Gastrocnemius medialis (tissue), 4 donors: ENCODE measurements around the gene MTG1. TPM values are rescaled to one million over a fixed set of nuclear protein-coding genes. Genes with fewer than 3 reads are reported as not detected.

Experiments used
- ATAC-seq, 2 donors: fragments of 150-250 bp; one replicate each; pipeline ENCODE4 v1.9.1; 2016
- DNase-seq, 2 donors: peaks; one replicate each; pipeline ENCODE4 v3.0.0-alpha.2; 2019
- H3K27ac ChIP-seq, 4 donors: fragments of 200-600 bp; sonication (generic); 1 replicate in 1 of 4; 2 replicates in 3 of 4; pipeline ENCODE4 v1.5.1; 2016 to 2018; ENCODE audit warnings: mild to moderate bottlenecking in 2 of 4, moderate library complexity in 1 of 4
- H3K27me3 ChIP-seq, 3 donors: fragments of 200-600 bp; sonication (generic) in 2 of 3; 1 replicate in 1 of 3; 2 replicates in 2 of 3; pipeline versions ENCODE4 v1.5.1 to v1.6.0; 2016 to 2019; ENCODE audit warnings: mild to moderate bottlenecking in 1 of 3, moderate library complexity in 1 of 3
- H3K36me3 ChIP-seq, 2 donors: fragments of 200-600 bp; sonication (generic) in 1 of 2; one replicate each; pipeline ENCODE4 v1.5.1; 2017 to 2018
- H3K4me1 ChIP-seq, 2 donors: fragments of 200-600 bp; sonication (generic) in 1 of 2; one replicate each; pipeline ENCODE4 v1.5.1; 2016 to 2017; ENCODE audit warnings: mild to moderate bottlenecking in 2 of 2
- H3K4me3 ChIP-seq, 4 donors: fragments of 200-600 bp; sonication (generic) in 3 of 4; 1 replicate in 1 of 4; 2 replicates in 3 of 4; pipeline ENCODE4 v1.5.1; 2016 to 2019; ENCODE audit warnings: mild to moderate bottlenecking in 2 of 4
- H3K9me3 ChIP-seq, 3 donors: fragments of 200-600 bp; sonication (generic) in 2 of 3; 1 replicate in 1 of 3; 2 replicates in 2 of 3; pipeline ENCODE4 v1.5.1; 2016 to 2019
- POLR2A ChIP-seq, 2 donors: fragments of 450-650 bp; IDR thresholded peaks; one replicate each; pipeline ENCODE4 v1.6.1; 2017; ENCODE audit warnings: antibody characterized with exemption in 2 of 2, mild to moderate bottlenecking in 2 of 2, moderate library complexity in 2 of 2
- in situ Hi-C, 4 donors: fragments of 200-750 bp; cut with MboI; loops; one replicate each; pipeline versions ENCODE4 v1.15.0 to v1.8.0; 2017; ENCODE audit warnings: low sequenced_read_pairs in 4 of 4
- intact Hi-C: fragments of 100-400 bp; cut with DNase I; formaldehyde crosslinking; loops from one replicate; pipeline ENCODE4 v1.15.1; 2023; ENCODE audit warnings: low total_unique reads
- total RNA-seq, 4 donors: library from RNA; depleted of rRNA; stranded (reverse); fragments of >200 nt; gene quantifications; one replicate each; pipeline versions ENCODE4 v1.1.0 to v1.2.3, GENCODE V29; 2016
- TF ChIP-seq, protein P1 (sequence below), 5 experiments: fragments of 450-650 bp in 3 of 5; fragments of 200-600 bp in 2 of 5; sonication (generic) in 2 of 5; IDR thresholded peaks in 4 of 5; conservative IDR thresholded peaks in 1 of 5; 1 replicate in 4 of 5; 2 replicates in 1 of 5; pipeline ENCODE4 v1.5.1; 2016 to 2019; ENCODE audit warnings: antibody characterized with exemption in 5 of 5, mild to moderate bottlenecking in 3 of 5, moderate library complexity in 3 of 5

Gene MTG1
- total RNA-seq, 4 donors from 2014 or later: 12.2 to 23.9 (median 14.1) TPM

DNA sequence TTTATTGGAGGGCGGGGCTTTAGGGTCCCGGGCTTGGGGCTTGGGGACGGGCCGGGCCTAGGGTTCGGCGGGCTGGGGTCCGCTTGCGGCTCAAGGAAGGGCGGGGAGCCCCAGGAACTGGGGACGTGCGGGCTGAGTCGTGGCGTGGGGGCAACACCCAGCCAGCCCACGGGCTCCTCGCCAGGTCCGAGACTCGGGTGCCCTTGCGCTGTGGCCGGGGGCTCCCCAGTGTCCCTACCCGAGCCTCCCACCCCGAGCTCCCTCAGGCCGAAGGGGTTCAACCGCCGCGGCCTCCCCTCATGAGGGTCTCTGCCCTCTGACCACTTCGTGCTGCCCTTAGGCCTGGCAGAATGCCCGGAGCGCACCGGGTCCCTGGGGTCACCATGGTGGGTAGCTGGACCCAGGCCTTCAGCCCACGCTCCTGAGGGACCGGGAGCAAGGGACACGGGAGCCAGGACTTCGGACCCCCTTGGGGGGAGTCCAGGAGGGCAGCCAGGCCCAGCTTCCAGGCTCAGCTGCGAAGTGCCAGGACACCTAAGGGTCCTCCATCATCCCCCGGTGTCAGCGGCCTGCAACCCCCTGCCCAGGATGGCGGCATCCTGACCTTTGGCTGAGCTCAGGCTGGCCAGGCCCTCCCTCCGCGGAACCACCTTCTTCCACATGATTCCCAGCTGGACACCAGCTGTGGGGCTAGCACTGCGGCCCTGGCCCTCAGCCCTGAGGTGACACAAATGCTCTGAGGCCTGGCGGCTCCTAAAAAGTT, 35.6 kb upstream of the MTG1 start:
- Histone ChIP-seq H3K4me3 (no peak overlapping the region), H3K4me1 (peaks cover 4 to 8% of the 10 kb centered on the region in 2 donors), H3K9me3 (no peaks in the 10 kb centered on the region), H3K27me3 (peaks cover 4 to 21% (median 13%) of the 10 kb centered on the region in 3 donors), H3K27ac (peak overlapping the region in 3 of 4 donors; percentile 20 to 41 (median 34)), H3K36me3 (peaks cover 0 to 15% of the 10 kb centered on the region in 2 donors)
- no peak for ATAC-seq
- peak in 1 of 2 donors; percentile 31 for DNase-seq
- intact Hi-C loops: no loop called here
- in situ Hi-C loops: no loop called here
- TF ChIP-seq POLR2A (IDR thresholded peaks at IDR 0.05): no peak
- TF ChIP-seq, protein P1, sequence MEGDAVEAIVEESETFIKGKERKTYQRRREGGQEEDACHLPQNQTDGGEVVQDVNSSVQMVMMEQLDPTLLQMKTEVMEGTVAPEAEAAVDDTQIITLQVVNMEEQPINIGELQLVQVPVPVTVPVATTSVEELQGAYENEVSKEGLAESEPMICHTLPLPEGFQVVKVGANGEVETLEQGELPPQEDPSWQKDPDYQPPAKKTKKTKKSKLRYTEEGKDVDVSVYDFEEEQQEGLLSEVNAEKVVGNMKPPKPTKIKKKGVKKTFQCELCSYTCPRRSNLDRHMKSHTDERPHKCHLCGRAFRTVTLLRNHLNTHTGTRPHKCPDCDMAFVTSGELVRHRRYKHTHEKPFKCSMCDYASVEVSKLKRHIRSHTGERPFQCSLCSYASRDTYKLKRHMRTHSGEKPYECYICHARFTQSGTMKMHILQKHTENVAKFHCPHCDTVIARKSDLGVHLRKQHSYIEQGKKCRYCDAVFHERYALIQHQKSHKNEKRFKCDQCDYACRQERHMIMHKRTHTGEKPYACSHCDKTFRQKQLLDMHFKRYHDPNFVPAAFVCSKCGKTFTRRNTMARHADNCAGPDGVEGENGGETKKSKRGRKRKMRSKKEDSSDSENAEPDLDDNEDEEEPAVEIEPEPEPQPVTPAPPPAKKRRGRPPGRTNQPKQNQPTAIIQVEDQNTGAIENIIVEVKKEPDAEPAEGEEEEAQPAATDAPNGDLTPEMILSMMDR (IDR thresholded peaks at IDR 0.05 in 4 of 5, conservative IDR thresholded peaks at IDR 0.05 in 1 of 5): no peak

DNA sequence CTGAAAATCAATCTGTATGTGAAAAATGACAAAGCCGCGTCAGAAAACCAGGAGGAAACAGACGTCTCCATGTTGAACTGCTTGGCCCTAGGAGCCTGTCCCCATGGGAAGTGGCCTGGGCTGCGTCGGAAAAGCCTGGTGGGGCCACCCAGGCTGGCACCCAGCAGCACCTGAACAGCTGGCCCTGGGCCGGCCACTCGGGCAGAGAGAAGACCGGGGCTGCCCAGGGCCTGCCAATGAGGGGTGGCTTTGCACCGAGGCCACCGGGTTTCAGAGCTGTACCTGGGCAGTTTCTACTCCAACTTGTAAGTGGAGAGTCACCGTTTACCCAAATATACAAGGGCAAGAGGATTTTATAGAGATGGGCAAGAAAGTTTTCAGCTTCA, 35.0 kb upstream of the MTG1 start:
- Histone ChIP-seq H3K4me1 (peaks cover 4 to 8% of the 10 kb centered on the region in 2 donors), H3K27me3 (peaks cover 4 to 21% (median 13%) of the 10 kb centered on the region in 3 donors), H3K27ac (no peak overlapping the region), H3K36me3 (peaks cover 0 to 19% of the 10 kb centered on the region in 2 donors), H3K4me3 (no peak overlapping the region), H3K9me3 (no peaks in the 10 kb centered on the region)
- in situ Hi-C loops: no loop called here
- TF ChIP-seq POLR2A (IDR thresholded peaks at IDR 0.05): no peak
- no peak for ATAC-seq
- DNase-seq: no peak
- intact Hi-C loops: no loop called here

DNA sequence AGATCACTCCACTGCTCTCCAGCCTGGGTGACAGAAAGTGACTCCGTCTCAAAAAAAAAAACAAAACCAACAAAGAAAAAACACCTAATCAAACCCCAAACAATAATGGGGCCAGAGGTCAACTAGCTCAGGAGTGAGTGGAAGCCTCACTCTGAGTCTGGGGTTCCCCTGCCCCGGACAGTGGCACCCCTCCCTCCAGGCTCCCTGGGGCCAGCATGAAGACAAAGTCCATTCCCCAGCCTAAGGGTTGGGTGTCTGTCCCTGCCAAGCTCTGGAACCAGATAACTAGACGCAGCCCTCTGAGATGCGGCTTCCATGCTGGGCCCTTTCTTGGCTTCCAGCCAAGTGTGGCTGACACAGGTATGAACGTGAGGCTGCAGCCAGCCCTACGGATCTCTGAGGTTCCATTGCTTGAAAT, 34.4 kb upstream of the MTG1 start:
- in situ Hi-C loops (no loop called here), intact Hi-C loops (no loop called here)
- TF ChIP-seq, protein P1 (IDR thresholded peaks at IDR 0.05 in 4 of 5, conservative IDR thresholded peaks at IDR 0.05 in 1 of 5): no peak
- TF ChIP-seq POLR2A (IDR thresholded peaks at IDR 0.05): no peak
- ATAC-seq: no peak
- Histone ChIP-seq H3K36me3 (peaks cover 0 to 23% of the 10 kb centered on the region in 2 donors), H3K4me1 (peaks cover 4 to 8% of the 10 kb centered on the region in 2 donors), H3K4me3 (no peak overlapping the region), H3K9me3 (no peaks in the 10 kb centered on the region), H3K27ac (no peak overlapping the region), H3K27me3 (peaks cover 4 to 21% (median 13%) of the 10 kb centered on the region in 3 donors)
- no peak for DNase-seq

DNA sequence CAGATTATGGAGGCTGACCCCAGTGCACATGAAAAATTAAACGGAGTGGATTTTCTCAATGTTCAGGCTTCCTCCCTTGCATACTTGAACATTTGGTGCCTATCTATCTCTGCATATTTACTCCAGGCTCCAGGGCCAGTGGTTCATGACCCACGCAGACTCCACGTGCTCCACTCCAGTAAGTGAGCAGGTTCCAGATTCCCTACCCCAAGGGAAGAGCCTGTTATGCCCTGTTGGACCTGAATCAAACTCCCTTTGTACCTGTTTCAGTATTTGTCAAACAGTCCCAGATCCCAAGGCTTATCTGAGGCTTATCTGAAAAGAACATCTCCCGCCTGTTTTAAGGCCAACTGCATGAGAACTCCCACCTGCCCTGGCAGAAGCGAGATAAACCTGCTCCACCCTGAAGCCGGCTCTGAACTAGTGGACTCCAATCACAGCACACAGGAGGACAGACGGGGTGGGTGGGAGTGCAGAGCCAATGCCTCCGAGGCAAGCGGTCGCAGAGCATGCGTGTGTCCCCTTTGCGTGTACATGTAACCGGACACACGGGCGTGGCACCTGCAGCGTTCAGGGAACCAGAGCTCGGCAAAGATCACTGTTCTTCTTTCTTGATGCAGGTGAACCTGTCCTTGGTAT, 33.9 kb upstream of the MTG1 start:
- Histone ChIP-seq H3K9me3 (no peaks in the 10 kb centered on the region), H3K27me3 (peaks cover 4 to 19% (median 13%) of the 10 kb centered on the region in 3 donors), H3K36me3 (peaks cover 0 to 29% of the 10 kb centered on the region in 2 donors), H3K27ac (no peak overlapping the region), H3K4me1 (peaks cover 4 to 8% of the 10 kb centered on the region in 2 donors), H3K4me3 (no peak overlapping the region)
- in situ Hi-C loops (no loop called here), intact Hi-C loops (no loop called here)
- ATAC-seq (no peak), DNase-seq (no peak)
- no peak for TF ChIP-seq POLR2A (IDR thresholded peaks at IDR 0.05)
- TF ChIP-seq, protein P1 (IDR thresholded peaks at IDR 0.05 in 4 of 5, conservative IDR thresholded peaks at IDR 0.05 in 1 of 5): no peak

DNA sequence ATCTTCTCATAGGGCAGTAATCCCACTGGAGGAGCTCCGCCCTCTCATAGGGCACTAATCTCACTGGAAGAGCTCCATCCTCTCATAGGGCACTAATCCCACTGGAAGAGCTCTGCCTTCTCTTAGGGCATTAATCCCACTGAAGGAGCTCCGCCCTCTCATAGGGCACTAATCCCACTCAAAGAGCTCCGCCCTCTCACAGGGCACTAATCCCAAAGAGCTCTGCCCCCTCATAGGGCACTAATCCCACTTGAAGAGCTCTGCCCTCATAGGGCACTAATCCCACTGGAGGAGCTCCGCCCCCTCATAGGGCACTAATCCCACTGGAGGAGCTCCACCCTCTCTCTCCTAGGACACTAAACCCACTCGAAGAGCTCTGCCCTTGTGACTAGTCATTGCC, 32.7 kb upstream of the MTG1 start:
- H3K4me3 ChIP-seq: no peak overlapping the region
- no peaks in the 10 kb centered on the region for H3K9me3 ChIP-seq
- H3K27ac ChIP-seq: no peak overlapping the region
- peaks cover 0 to 40% of the 10 kb centered on the region in 2 donors for H3K36me3 ChIP-seq
- peaks cover 4 to 8% of the 10 kb centered on the region in 2 donors for H3K4me1 ChIP-seq
- TF ChIP-seq, protein P1 (IDR thresholded peaks at IDR 0.05 in 4 of 5, conservative IDR thresholded peaks at IDR 0.05 in 1 of 5): no peak
- TF ChIP-seq POLR2A (IDR thresholded peaks at IDR 0.05): no peak
- in situ Hi-C loops: no loop called here
- H3K27me3 ChIP-seq: peaks cover 4 to 10% (median 9%) of the 10 kb centered on the region in 3 donors
- DNase-seq (no peak), ATAC-seq (no peak)
- intact Hi-C loops: no loop called here
